Nucleus accumbens (tissue), 56 donors: ENCODE data around the gene C11orf91.
"Not testable (repeated sequence)": the region's sequence is repeated elsewhere in the genome, so short reads cannot be mapped to it uniquely, and the experiment has no call there.

Experiments
- DNase-seq, 56 donors: peaks; one replicate each; lab custom pipeline; 2025; lab: John Stamatoyannopoulos, UW

Gene C11orf91

GRCh38 chr11:33700502-33701271 lies at the start of gene C11orf91:
Gene C11orf91 (minus strand): TSS chr11:33700826. CDS start chr11:33700740, 86 bp downstream.
- DNase-seq: peak; percentile 45 to 97 (median 88)

GRCh38 chr11:33747979-33748378 lies 47.4 kb upstream of the C11orf91 start:
- DNase-seq: no peak

- no peak for DNase-seq
Observed at GRCh38 chr11:33743291-33743690, 42.7 kb upstream of the C11orf91 start.

- DNase-seq: no peak
Observed at GRCh38 chr11:33742249-33742851, 41.7 kb upstream of the C11orf91 start.

GRCh38 chr11:33741806-33742205 lies 41.2 kb upstream of the C11orf91 start:
- no peak for DNase-seq

GRCh38 chr11:33737362-33737821 lies 36.8 kb upstream of the C11orf91 start:
- DNase-seq: no peak

- DNase-seq: peak in 55 of 56 donors; percentile 59 to 97 (median 86)
Observed at GRCh38 chr11:33736148-33736812, 35.7 kb upstream of the C11orf91 start, which contains the start of gene CD59. Gene CD59 (minus strand): TSS chr11:33736423. CDS start chr11:33722445, 13,978 bp downstream.

GRCh38 chr11:33735271-33736147 lies 34.9 kb upstream of the C11orf91 start:
- DNase-seq: peak in 6 of 56 donors; percentile 14 to 50 (median 38)

- peak in 5 of 56 donors; percentile 7 to 29 (median 13) for DNase-seq
Observed at GRCh38 chr11:33734441-33735270, 34.0 kb upstream of the C11orf91 start.

- no peak for DNase-seq
Observed at GRCh38 chr11:33733980-33734379, 33.4 kb upstream of the C11orf91 start.

- DNase-seq: no peak
Observed at GRCh38 chr11:33731723-33732531, 31.3 kb upstream of the C11orf91 start.

GRCh38 chr11:33730716-33731115 lies 30.1 kb upstream of the C11orf91 start:
- DNase-seq: no peak

GRCh38 chr11:33729072-33729664 lies 28.5 kb upstream of the C11orf91 start:
- not testable (repeated sequence) for DNase-seq

GRCh38 chr11:33727539-33727938 lies 26.9 kb upstream of the C11orf91 start:
- DNase-seq: not testable (repeated sequence)

GRCh38 chr11:33725496-33725895 lies 24.9 kb upstream of the C11orf91 start:
- no peak for DNase-seq

- DNase-seq: peak in 12 of 56 donors; percentile 11 to 55 (median 24)
Observed at GRCh38 chr11:33724644-33725035, 24.0 kb upstream of the C11orf91 start.

GRCh38 chr11:33723238-33723881 lies 22.7 kb upstream of the C11orf91 start:
- no peak for DNase-seq
